GM18520 (cell line): ENCODE measurements around the gene CLIP2.
"Not testable (repeated sequence)": the region's sequence is repeated elsewhere in the genome, so short reads cannot be mapped to it uniquely, and the experiment has no call there.

Experiments used
- ATAC-seq: cut with Tn5 transposase; IDR thresholded peaks from one replicate; pipeline ENCODE4 v1.9.1; 2021; ENCODE audit not compliant: unreplicated experiment

Gene CLIP2

GRCh38 chr7:74325210-74325565 is 36.0 kb downstream of the CLIP2 start:
- no peak for ATAC-seq

DNA sequence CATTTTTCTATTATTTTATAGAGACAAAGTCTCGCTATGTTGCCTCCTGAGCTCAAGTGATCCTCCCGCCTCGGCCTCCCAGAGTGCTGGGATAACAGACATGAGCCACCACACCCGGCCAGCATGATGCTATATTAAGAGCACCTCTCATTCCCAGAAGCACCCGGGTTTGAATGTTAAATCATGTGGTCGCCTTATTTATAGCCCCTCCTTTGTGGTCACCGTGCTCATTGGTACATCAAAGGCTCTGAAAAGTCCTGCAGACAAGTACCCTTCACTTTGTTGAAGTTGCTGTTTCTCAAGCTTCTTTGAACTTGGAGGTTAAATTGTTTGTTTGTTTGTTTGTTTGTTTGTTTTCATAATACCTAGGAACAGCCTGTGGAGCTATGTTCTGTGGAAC is 40.0 kb downstream of the CLIP2 start:
- no peak for ATAC-seq

DNA sequence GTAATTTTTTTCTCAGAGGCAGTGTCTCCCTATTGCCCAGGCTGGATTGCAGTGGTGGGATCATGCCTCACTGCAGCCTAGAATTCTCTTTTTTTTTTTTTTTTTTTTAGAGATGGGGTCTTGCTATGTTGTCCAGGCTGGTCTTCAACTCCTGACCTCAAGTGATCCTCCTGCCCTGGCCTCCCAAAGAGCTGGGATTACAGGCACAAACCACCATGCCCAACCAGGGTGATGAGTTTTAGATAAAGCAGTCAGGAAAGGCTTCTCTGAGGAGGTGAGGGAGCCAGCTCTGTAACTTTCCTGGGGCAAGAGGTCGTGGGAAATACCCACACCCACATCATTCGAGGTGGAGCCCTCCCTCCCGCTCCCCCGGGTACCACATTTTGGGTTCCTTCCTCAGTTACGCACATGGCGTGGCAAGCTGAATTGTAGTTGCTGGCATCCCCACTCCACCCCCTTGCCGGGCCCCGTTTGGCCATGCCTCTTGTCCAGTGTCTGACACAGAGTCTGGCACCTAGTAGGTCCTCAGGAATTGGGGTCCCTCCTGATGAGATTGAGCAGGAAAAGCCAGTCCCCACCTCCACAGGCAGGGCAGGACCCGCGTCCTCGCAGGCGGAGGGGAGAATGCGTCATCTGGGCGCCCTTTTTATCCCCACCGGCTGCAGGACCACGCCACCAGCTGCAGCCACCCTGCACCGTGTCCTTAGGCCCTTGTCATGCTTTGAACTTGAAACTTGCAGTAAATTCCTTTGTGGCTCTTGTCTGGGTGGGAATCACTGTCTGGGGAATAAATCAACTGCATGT is 43.4 kb downstream of the CLIP2 start:
- no peak for ATAC-seq

DNA sequence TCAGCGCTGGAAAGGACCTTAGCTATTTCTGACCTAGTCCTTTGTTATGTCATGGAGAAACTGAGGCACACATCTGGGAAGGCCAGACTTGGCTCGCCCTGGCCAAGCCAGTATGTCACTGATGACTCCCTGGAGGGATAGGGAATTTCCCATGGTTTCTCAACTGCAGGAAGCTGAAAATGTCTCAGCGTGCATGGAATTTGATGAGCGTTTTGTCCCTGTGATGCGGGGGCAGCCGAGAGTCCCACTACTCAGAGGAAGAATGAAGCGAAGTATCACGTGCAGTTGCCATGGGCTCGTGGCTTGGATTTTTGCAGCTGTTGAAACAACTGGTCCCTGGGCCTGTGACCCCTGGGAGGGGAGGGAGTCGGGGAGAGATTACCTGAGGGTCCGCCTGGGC is 44.8 kb downstream of the CLIP2 start:
- no peak for ATAC-seq

DNA sequence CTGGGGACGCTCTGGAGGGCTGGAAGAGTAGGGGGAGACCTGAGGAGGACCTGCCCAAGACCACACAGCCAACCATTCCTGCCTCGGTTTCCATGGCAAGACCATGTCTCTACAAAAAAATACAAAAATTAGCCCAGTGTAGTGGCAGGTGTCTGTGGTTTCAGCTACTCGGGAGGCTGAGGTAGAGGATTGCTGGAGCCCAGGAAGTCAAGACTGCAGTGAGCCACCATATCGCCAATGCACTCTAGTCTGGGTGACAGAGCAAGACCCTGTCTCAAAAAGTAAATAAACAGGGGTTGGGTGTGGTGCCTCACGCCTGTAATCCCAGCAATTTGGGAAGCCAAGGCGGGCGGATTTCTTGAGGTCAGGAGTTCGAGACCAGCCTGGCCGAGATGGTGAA is 48.7 kb downstream of the CLIP2 start:
- ATAC-seq = no peak

DNA sequence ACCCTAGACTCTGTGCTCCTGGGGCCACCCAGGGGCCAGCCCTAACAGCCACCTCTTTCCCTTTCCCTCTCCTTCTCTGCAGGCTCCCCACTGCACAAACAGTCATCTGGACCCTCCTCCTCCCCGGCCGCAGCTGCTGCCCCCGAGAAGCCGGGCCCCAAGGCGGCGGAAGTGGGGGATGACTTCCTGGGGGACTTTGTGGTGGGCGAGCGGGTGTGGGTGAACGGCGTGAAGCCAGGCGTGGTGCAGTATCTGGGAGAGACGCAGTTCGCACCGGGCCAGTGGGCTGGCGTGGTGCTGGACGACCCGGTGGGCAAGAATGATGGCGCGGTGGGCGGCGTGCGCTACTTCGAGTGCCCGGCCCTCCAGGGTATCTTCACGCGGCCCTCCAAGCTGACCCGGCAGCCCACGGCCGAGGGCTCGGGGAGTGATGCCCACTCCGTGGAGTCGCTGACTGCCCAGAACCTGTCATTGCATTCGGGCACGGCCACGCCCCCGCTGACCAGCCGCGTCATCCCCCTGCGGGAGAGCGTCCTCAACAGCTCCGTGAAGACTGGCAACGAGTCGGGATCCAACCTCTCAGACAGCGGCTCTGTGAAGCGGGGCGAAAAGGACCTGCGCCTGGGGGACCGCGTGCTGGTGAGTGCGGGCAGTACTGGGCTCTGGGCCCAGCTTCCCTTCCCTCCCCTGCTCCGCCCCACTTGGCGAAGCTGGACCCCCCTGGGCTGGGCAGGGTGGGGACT is 49.3 kb downstream of the CLIP2 start:
- no peak for ATAC-seq

DNA sequence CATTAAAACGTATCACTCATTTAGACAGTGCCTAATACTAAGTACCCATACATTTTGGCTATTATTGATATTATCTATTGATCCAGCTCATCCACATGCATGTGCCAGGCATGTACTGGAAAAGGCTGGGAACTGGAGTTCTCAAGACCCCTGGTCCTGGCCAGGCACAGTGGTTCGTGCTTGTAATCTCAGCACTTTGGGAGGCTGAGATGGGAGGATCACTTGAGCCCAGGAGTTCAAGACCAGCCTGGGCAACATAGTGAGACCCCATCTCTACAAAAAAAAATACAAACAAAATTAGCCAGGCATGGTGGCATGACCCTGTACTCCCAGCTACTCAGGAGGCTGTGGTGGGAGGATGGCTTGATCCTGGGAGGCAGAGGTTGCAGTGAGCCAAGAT is 50.4 kb downstream of the CLIP2 start:
- not testable (repeated sequence) for ATAC-seq

DNA sequence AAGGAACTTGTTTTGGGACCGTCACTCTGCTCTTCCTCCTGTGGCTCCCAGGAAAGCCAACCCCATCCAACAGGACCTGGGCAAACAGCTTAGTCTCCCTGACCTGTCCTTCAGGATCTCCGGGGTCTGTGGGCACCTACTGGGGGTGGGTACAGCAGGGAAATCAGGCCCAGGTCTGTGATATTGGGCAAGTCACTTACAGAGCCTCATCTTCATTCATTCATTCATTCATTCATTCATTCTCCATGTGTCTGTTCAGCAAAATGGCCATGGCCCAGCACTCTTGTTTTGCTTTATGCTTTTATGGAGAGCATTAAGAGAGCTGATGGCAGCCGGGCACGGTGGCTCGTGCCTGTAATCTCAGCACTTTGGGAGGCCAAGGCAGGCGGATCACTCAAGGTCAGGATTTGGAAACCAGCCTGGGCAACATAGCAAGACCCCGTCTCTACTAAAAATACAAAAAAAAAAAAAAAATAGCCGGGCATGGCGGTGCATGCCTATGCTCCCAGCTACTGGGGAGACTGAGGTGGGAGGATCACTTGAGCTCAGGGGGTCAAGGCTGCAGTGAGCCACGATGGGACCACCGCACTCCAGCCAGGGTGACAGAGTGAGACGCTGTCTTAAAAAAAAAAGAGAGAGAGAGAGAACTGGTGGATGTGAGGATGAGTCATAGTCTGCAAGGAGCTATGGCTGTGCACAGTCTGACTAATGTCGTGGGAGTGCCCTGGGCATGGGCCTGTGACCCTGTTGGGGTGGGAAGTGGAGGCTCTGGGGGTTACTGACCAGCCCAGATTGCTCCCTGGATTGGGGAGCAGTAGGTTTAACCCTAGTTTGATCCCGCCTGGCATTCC is 54.3 kb downstream of the CLIP2 start:
- no peak for ATAC-seq

DNA sequence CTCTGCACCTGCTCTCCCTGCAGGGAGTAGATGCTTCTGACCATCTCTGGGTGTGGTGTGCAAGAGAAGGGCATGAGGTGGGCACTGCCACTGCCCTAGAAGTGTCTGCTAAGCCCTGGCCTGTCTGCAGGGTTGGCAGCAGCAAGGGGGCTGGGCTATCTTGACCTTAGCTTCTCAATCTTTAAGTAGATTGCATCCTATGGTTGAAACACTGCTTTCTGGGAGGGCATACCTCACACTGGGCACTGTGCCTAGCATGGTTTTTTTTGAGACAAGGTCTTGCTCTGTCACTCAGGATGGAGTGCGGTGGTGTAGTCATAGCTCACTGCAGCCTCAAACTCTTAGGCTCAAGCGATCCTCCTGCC is 54.9 kb downstream of the CLIP2 start:
- no peak for ATAC-seq

DNA sequence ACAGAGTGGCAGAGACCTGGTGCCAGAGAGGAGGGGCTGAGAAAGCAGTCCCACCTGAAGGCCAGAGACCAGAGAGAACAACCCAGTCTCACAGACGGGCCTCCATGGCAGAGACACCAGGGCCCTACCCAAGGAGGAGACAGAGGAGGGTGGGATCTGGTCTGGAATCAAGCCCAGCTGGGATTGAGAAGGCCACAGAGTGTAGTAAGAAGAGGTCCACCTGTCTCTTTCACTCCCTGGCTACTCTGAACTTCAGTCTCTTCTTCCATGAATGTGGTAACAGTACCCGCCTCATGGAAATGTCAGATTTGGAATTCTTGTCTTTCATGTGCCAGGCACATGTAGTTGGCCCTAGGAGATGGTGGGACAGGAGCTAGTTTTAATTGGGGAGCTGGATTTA is 55.6 kb downstream of the CLIP2 start:
- ATAC-seq = no peak

DNA sequence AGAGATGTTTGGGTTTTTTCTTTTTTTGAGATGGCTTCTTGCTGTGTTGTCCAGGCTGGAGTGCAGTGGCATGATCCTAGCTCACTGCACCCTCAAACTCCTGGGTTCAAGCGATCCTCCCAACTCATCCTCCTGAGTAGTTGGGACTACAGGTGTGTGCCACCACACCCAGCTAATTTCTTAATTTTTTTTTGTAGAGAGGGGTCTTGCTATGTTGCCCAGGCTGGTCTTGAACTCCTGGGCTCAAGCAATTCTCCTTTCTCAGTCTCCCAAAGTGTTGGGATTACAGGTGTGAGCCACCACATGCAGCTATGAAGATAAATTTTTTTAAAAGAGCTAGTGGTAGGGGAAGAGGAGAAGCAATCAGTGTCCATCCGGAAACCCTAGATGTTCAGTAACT is 56.8 kb downstream of the CLIP2 start:
- no peak for ATAC-seq

GRCh38 chr7:74349621-74350020 is 60.4 kb downstream of the CLIP2 start:
- no peak for ATAC-seq

DNA sequence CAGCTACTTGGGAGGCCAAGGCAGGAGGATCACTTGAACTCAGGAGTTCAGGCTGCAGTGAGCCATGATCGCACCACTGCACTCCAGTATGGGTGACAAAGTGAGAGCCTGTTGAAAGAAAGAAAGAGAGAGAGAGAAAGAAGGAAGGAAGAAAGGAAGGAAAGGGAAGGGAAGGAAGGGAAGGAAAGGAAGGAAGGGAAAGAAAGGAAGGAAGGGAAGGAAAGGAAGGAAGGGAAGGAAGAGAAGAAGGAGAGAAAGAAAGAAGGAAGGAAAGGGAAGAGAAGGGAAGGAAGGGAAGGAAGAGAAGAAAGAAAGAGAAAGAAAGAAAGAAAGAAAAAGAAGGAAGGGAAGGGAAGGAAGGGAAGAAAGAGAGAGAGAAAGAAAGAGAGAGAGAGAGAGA is 61.5 kb downstream of the CLIP2 start:
- ATAC-seq = no peak

DNA sequence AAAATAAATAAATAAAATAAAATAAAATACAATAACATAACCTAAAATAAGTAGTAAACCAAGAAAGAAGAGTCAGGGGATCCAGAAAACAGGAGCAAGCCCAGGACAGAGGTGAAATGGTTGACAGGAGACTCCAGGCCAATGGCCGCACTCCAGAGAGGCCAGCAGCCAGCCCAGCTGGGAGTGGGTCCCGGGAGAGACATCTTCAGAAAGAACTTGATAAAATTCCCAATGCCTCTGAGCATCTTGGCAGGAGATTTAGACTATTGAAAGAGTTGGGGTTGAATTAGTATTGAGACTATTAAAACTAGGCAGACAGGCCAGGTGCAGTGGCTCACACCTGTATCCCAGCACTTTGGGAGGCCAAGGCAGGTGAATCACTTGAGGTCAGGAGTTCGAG is 62.6 kb downstream of the CLIP2 start:
- ATAC-seq = no peak

GRCh38 chr7:74352551-74353138 is 63.4 kb downstream of the CLIP2 start:
- ATAC-seq = not testable (repeated sequence)

DNA sequence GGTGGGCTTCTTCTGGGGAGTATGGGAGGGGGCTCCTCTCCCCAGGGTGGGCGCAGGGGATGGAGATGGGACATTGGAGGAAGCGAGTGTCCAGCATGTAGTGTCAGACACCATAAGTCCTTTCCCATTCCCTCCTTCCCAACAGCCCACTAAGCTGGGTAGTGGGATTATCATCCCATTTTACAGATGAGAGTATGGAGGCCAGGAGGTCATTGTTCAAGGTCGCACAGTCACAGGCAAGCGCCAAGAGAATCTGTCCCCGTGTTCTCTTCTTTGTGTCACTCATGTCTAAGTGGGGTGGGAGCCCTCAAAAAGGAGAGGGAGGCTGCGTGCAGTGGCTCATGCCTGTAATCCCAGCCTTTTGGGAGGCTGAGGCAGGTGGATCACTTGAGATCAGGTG is 64.8 kb downstream of the CLIP2 start:
- no peak for ATAC-seq

- no peak for ATAC-seq
These were observed 65.9 kb downstream of the CLIP2 start for GRCh38 chr7:74355091-74355490.

DNA sequence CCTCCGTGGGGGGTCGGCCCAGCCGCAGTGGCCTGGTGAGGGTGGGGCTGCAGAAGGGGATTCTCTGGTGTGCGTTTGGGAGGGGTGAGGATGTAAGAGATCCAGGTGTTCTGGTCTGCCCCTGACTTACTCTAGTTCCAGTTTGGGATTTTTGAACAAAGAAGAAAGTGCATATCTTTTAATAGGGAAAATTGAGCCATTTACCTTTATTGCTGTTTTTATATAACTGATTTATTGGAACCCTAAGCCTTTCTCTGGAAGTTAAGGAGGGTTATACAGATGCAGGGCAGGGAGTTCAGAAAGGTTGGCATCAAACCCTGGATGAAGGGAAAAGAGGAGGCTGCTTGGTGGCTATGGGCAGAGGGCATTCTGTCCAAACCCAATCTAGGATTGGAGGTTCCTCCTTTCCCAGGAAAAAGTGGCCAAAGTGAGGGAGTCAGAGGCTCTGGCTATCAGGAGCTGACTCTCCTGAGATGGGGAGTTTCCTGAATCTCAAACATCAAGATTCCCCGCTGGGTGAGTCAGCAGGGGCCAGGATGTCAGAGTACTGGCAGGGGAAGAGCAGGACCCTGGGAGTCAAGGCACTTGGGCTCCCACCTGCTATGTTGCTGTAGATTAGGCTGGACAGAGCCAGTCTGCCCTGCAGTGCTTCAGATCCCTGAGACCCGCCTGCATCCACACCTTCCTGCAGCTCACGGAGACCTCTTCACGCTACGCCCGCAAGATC is 67.5 kb downstream of the CLIP2 start:
- no peak for ATAC-seq

DNA sequence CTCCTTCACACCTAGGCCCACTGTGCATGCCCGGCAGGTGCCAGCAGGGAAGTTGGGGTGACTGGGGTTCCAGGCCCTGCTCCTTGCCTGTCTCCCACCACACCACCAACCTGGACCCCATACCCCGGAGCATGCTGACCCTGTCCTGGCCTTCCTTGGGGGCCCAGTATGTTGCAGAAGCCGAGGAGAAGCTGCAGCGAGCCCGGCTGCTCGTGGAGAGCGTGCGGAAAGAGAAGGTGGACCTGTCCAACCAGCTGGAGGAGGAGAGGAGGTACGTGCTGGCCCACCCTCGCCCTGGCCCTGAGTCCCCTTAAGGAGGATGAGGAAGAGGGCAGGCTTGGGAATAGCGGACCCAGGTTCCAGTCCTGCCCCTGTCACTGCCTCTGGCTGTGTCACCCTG is 70.8 kb downstream of the CLIP2 start:
- ATAC-seq = no peak

DNA sequence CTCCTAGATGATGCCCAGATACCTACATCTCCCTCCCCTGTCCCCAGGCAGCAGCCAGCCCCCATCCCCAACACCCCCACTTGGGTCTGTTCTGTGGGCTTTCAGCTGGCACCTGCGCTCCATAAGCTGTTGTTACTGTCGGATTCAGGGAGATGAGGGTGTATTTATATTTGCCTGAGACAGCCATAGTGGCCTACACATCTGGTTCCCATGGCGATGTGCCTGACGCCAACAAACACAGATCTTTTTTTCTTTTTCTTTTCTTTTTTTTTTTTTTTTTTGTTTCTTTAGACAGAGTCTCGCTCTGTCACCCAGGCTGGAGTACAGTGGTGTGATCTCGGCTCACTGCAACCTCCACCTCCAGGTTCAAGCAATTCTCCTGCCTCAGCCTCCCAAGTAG is 73.1 kb downstream of the CLIP2 start:
- ATAC-seq = no peak

GRCh38 chr7:74364061-74364460 is 74.9 kb downstream of the CLIP2 start:
- ATAC-seq = no peak
